Panc1 (cell line): ENCODE data around the gene KXD1. TPM values are rescaled to one million over a fixed set of nuclear protein-coding genes. Genes with fewer than 3 reads are reported as not detected.
"Not testable (repeated sequence)": the region's sequence is repeated elsewhere in the genome, so short reads cannot be mapped to it uniquely, and the experiment has no call there.

Experiments used
- ATAC-seq: fragments of 200-7000 bp; cut with Tn5 transposase; 2 replicates; pipeline ENCODE4 v1.9.1; 2020; ENCODE audit warnings: mild to moderate bottlenecking, moderate library complexity
- BruUV-seq: library from RNA; stranded (reverse); fragments of 400-500 nt; replicated peaks from 2 replicates; lab custom pipeline; 2021; lab: Mats Ljungman, UMichigan
- CTCF ChIA-PET: fragments of 300-600 bp; sonication (Branson Sonifier 250); formaldehyde crosslinking; loops from one replicate; lab custom pipeline; 2022; ENCODE audit warnings: antibody characterized with exemption; lab: Charles Lee
- POLR2A ChIA-PET: fragments of 300-600 bp; sonication (Branson Sonifier 250); formaldehyde crosslinking; loops from one replicate; lab custom pipeline; 2022; ENCODE audit warnings: antibody characterized with exemption; lab: Charles Lee
- DNase-seq: peaks from one replicate; pipeline ENCODE4 v3.0.0-alpha.2; 2010; ENCODE audit warnings: low read depth, low spot score
- H3K27ac ChIP-seq: 2 replicates; pipeline ENCODE4 v1.5.1; 2011; ENCODE audit warnings: mild to moderate bottlenecking, low read length, inconsistent platforms
- H3K27me3 ChIP-seq: fragments of 200-500 bp; sonication (Bioruptor generic); 2 replicates; pipeline ENCODE4 v1.6.0; 2014; ENCODE audit warnings: low read length, inconsistent platforms; ENCODE audit not compliant: control insufficient read depth, insufficient read depth
- H3K36me3 ChIP-seq: fragments of 200-500 bp; sonication (Bioruptor generic); 2 replicates; pipeline ENCODE4 v1.5.1; 2014; ENCODE audit warnings: inconsistent platforms, mild to moderate bottlenecking, low read length, moderate library complexity; ENCODE audit not compliant: control insufficient read depth, insufficient read depth
- H3K4me1 ChIP-seq: 2 replicates; pipeline ENCODE4 v1.5.1; 2011; ENCODE audit warnings: inconsistent platforms, mild to moderate bottlenecking, low read length, moderate library complexity; ENCODE audit not compliant: control insufficient read depth, insufficient read depth
- H3K4me3 ChIP-seq, 2 experiments: 2 replicates each; pipeline ENCODE4 v1.5.1; 2011 to 2012; ENCODE audit warnings: low read depth in 2 of 2, low read length in 2 of 2, mild to moderate bottlenecking in 2 of 2, inconsistent platforms in 1 of 2, moderate library complexity in 1 of 2
- H3K9me3 ChIP-seq: fragments of 200-500 bp; sonication (Bioruptor generic); 2 replicates; pipeline ENCODE4 v1.5.1; 2014; ENCODE audit warnings: low read depth, mild to moderate bottlenecking, inconsistent platforms, low read length, moderate library complexity; ENCODE audit not compliant: control insufficient read depth, insufficient read depth
- POLR2AphosphoS5 ChIP-seq: IDR thresholded peaks from 2 replicates; pipeline ENCODE4 v1.6.1; 2012; ENCODE audit warnings: mild to moderate bottlenecking, low read depth, low read length, moderate library complexity
- REST ChIP-seq, 2 experiments: IDR thresholded peaks; 2 replicates each; pipeline ENCODE4 v1.6.1; 2011 to 2012; ENCODE audit warnings: low read depth in 2 of 2, control low read depth in 1 of 2, low read length in 1 of 2, mild to moderate bottlenecking in 1 of 2, moderate library complexity in 1 of 2; ENCODE audit not compliant: insufficient read depth in 1 of 2
- SIN3A ChIP-seq: IDR thresholded peaks from 2 replicates; pipeline ENCODE4 v1.6.1; 2012; ENCODE audit warnings: low read depth, mild to moderate bottlenecking, low read length, moderate library complexity, borderline replicate concordance; ENCODE audit not compliant: insufficient read depth
- TCF7L2 ChIP-seq: IDR thresholded peaks from 2 replicates; pipeline ENCODE4 v1.6.1; 2011; ENCODE audit warnings: mild to moderate bottlenecking, low read depth, low read length, inconsistent platforms
- in situ Hi-C: cut with HindIII; loops from 2 replicates; pipeline ENCODE4 v1.10.0; 2016; ENCODE audit warnings: low sequenced_read_pairs, low pct_unique_long_range_greater_than_20kb
- intact Hi-C: fragments of 100-400 bp; cut with micrococcal nuclease; formaldehyde crosslinking; loops from one replicate; pipeline ENCODE4 v1.10.0; 2022; ENCODE audit not compliant: unreplicated experiment
- total RNA-seq: library from RNA; stranded (reverse); gene quantifications from one replicate; pipeline ENCODE4 v1.2.1, GENCODE V29; 2021; ENCODE audit not compliant: unreplicated experiment
- TF ChIP-seq, protein P1 (sequence below): fragments of 450-650 bp; IDR thresholded peaks from 2 replicates; pipeline ENCODE4 v1.5.1; 2017; ENCODE audit warnings: mild to moderate bottlenecking

Gene KXD1
- total RNA-seq, 1 experiment from 2014 or later = 106 TPM

DNA sequence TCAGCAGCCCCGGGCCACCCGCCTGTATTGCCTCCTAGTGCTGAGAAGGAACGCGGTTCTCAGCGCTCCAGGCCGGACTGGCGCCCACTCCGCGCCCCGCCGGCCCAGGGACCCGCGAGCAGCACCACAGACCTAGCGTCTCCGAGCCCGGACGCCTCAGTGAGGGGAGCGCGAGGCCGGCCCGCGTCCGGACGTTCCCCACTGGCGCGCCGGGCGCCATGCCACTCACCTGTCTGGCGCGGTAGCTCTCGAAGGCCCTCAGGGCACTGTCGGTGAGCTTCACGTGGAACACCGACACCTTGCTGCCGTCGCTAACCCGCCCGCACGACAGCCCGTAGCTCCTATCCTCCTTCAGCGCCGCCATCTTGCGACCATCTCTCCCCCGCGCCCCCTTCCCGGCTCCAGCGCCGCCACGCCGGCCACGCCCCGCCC is 36.0 kb upstream of the KXD1 start, which contains the start of gene ELL:
Gene ELL, minus strand, starts transcription at position 379 of the 432 bp plus-strand sequence. Its CDS starts 15 bp downstream, at position 364.
- intact Hi-C loops = no loop called here
- TF ChIP-seq, protein P1, sequence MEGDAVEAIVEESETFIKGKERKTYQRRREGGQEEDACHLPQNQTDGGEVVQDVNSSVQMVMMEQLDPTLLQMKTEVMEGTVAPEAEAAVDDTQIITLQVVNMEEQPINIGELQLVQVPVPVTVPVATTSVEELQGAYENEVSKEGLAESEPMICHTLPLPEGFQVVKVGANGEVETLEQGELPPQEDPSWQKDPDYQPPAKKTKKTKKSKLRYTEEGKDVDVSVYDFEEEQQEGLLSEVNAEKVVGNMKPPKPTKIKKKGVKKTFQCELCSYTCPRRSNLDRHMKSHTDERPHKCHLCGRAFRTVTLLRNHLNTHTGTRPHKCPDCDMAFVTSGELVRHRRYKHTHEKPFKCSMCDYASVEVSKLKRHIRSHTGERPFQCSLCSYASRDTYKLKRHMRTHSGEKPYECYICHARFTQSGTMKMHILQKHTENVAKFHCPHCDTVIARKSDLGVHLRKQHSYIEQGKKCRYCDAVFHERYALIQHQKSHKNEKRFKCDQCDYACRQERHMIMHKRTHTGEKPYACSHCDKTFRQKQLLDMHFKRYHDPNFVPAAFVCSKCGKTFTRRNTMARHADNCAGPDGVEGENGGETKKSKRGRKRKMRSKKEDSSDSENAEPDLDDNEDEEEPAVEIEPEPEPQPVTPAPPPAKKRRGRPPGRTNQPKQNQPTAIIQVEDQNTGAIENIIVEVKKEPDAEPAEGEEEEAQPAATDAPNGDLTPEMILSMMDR = no peak
- no peak for TF ChIP-seq TCF7L2
- no peak for TF ChIP-seq REST (IDR thresholded peaks at IDR 0.05; ENCODE audit: insufficient read depth in 1 of 2, low read depth in 2 of 2, low read length in 1 of 2)
- TF ChIP-seq POLR2AphosphoS5 = peak; percentile 73
- no peak; the same call in 1 of the 2 replicates for TF ChIP-seq SIN3A
- H3K27me3 ChIP-seq = no peaks in the 10 kb centered on the region
- CTCF ChIA-PET = interaction anchor here (0.8 kb wide), 1 partner anchor 24 kb away, joined by 3 read pairs; no protein-coding TSS in a partner anchor
- peak within 1 kb of the TSS; percentile 90 for H3K27ac ChIP-seq
- H3K36me3 ChIP-seq = peaks cover 4% of the 10 kb centered on the region; the same call in 1 of the 2 replicates
- peaks cover 9% of the 10 kb centered on the region for H3K4me1 ChIP-seq
- in situ Hi-C loops = no loop called here
- no peak for DNase-seq
- POLR2A ChIA-PET = interaction anchor here (0.6 to 0.7 kb wide), 2 partner anchors 14 to 202 kb away, joined by 3 to 4 read pairs; no protein-coding TSS in a partner anchor
- H3K4me3 ChIP-seq = peak within 1 kb of the TSS; percentile 77 to 83
- H3K9me3 ChIP-seq = no peaks in the 10 kb centered on the region
- no TSS peak for BruUV-seq
- peak; percentile 2 for ATAC-seq

DNA sequence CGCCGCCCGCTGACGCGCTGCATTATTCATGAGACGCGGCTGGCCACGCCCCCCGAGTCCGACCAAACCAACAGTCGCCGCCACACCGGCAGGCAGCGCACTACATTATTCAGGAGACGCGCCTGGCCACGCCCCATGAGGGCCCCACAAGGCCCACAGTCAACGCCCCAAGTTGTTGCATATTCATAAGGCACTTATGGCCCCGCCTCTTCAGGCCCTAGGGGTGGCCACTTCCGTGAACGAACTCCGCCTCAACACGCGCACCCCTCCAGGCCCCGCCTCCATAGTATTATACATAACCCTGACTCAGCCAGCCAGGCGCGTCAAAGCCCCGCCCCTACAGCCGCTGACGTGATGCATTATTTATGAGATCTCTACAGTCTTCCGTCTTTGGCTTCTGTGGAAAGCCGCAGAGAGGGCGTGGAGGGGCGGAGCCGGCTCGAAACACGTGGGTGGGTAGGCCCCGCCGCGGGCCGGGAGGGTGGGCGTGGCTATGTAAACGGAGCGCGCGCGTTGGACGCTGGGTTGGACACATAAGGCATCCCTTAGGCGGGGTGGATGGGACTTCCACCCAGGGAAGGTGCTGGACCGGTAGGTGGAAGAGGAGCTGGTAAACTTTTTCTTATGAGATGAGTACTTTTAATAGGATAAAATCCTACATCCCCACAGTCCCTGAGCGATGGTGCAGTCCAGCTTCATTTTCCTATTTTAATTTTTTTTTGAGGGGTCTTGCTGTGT is 35.4 kb upstream of the KXD1 start:
- intact Hi-C loops = no loop called here
- TF ChIP-seq TCF7L2 = 0 out of 2 replicates have a peak, but pooled peaks have one; percentile 41
- TF ChIP-seq POLR2AphosphoS5 = 0 out of 2 replicates have a peak, but pooled peaks have one; percentile 23
- TF ChIP-seq, protein P1 = no peak
- no peak for TF ChIP-seq REST (IDR thresholded peaks at IDR 0.05; ENCODE audit: insufficient read depth in 1 of 2, low read depth in 2 of 2, low read length in 1 of 2)
- TF ChIP-seq SIN3A = no peak
- no peaks in the 10 kb centered on the region for H3K9me3 ChIP-seq
- H3K27ac ChIP-seq = peak overlapping the region; percentile 83
- ATAC-seq (peak; percentile 92), DNase-seq (peak; percentile 93)
- peaks cover 4% of the 10 kb centered on the region; the same call in 1 of the 2 replicates for H3K36me3 ChIP-seq
- peaks cover 9% of the 10 kb centered on the region for H3K4me1 ChIP-seq
- ChIA-PET POLR2A (interaction anchor here (0.7 kb wide), 2 partner anchors 14 to 351 kb away, joined by 3 to 4 read pairs; no protein-coding TSS in a partner anchor), CTCF (interaction anchor here (0.8 kb wide), 1 partner anchor 25 kb away, joined by 3 read pairs; no protein-coding TSS in a partner anchor)
- H3K27me3 ChIP-seq = no peaks in the 10 kb centered on the region
- H3K4me3 ChIP-seq = peak overlapping the region; percentile 77 to 83
- in situ Hi-C loops = no loop called here
- no TSS peak for BruUV-seq

- H3K27me3 ChIP-seq, H3K36me3 ChIP-seq, BruUV-seq, ATAC-seq, intact Hi-C loops, in situ Hi-C loops, CTCF ChIA-PET, DNase-seq, H3K4me1 ChIP-seq, H3K9me3 ChIP-seq: not testable (repeated sequence)
- Histone ChIP-seq H3K27ac (peak overlapping the region; percentile 83), H3K4me3 (peak overlapping the region; percentile 32 to 54)
- POLR2A ChIA-PET = interaction anchor here (0.7 kb wide), 1 partner anchor 350 kb away, joined by 3 read pairs; no protein-coding TSS in a partner anchor
Observed at GRCh38 chr19:18522862-18523440, 34.7 kb upstream of the KXD1 start.
